T-helper 1 cell treated with Interleukin-12 subunit alpha and Interleukin-12 subunit beta and Interleukin-4 antibody, amounts not matched to agents 30 ng/mL and 1 ng/mL, for 36 hours (primary cell): ENCODE results near the gene TGM1. TPM values are rescaled to one million over a fixed set of nuclear protein-coding genes. Genes with fewer than 3 reads are reported as not detected.

ENCODE experiments used
- intact Hi-C: fragments of 100-400 bp; cut with micrococcal nuclease; formaldehyde crosslinking; loops from one replicate; pipeline ENCODE4 v1.15.1; 2024
- total RNA-seq: library from RNA; stranded (reverse); gene quantifications from 2 replicates; pipeline ENCODE4 v1.2.3, GENCODE V29; 2022

The TGM1 gene
- total RNA-seq, 1 donor from 2014 or later = 6.4 TPM

DNA sequence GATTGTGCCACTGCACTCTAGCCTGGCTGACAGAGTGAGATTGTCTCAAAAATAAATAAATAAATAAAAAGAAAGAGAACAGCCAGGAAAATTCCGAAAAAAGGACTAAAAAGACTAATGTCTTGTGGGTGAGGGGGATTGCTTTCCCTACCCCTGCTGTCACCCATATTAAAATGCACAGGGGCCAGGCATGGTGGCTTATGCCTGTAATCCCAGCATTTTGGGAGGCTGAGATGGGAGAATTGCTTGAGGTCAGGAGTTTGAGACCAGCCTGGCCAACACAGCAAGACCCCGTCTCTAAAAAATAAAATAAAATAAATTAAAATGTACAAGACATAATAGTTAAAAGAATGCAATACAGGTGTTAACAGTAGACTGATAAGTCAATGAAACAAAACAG is 30.5 kb upstream of the TGM1 start:
- intact Hi-C loops = no loop called here

DNA sequence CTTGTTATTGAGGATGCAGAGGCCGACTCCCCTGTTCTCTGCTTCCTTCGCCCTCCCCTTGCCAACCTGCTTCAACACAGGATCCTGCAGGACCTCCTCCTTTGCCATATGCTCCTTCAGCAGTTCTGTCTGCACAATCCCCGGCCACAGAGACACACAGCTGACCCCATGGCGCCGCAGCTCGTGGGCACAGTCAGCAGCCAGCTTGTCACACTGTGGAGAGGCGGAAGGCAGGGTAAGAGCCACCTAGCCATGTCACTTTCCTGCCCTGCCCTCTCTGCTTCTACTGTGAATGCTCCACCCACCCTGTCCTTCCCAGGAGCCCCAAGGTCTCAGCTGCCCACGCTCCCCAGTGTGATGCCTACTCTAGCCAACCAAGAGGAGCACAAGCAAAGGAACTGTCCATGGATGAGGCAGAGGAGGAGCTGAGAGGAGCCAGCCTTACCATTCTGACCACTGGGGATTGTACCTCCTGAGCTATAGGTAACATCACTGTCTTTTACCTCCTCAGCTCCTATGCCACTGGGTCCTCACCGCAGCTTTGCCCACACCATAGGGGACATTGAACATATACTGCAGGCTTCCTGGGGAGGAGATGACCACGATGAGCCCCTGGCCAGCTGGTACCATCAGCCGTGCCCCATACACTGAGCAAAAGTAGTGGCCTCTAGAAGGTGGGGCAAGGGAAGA is 29.3 kb upstream of the TGM1 start:
- intact Hi-C loops = no loop called here

DNA sequence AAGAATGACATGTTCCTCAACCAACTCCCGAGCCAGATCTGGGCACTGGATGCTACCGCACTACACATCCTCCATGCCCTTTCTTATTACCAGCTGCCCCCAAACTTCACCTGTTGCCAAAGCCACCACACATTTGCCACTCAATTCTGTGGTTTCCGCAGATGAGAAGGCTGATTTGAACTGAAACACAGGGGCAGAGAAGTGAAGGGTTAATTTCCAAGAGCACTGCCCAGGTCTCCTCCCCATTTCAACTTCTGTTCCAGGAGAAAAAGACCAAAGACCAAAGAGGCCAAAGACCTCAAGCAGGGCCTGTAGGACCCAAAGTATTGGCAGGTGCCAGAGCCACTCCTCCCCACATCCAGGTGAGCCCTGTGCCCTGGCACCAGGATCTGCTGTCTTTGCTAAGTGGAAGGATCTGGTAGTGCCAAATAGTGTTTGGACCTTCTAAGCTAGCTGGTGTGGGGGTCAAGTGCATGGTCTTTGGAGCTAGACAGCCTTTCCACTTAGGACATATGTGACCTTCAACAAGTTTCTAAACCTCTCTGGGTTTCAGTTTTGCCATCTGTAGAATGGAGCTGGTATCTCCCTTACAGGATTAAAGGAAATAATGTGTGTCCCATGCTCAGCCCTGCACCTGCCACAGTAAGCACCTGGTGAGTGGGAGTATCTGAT is 28.6 kb upstream of the TGM1 start:
- intact Hi-C loops = no loop called here

GRCh38 chr14:24290746-24291145 is 27.8 kb upstream of the TGM1 start:
- intact Hi-C loops = no loop called here

- intact Hi-C loops = loop anchor here (2.0 kb wide), 1 partner anchor 19 kb away; the partner anchor contains the start of gene RABGGTA
Observed at GRCh38 chr14:24289649-24290280, 26.8 kb upstream of the TGM1 start.

- intact Hi-C loops = no loop called here
Observed at GRCh38 chr14:24286996-24287395, 24.0 kb upstream of the TGM1 start.

- intact Hi-C loops = no loop called here
Observed at GRCh38 chr14:24285351-24285750, 22.4 kb upstream of the TGM1 start.

DNA sequence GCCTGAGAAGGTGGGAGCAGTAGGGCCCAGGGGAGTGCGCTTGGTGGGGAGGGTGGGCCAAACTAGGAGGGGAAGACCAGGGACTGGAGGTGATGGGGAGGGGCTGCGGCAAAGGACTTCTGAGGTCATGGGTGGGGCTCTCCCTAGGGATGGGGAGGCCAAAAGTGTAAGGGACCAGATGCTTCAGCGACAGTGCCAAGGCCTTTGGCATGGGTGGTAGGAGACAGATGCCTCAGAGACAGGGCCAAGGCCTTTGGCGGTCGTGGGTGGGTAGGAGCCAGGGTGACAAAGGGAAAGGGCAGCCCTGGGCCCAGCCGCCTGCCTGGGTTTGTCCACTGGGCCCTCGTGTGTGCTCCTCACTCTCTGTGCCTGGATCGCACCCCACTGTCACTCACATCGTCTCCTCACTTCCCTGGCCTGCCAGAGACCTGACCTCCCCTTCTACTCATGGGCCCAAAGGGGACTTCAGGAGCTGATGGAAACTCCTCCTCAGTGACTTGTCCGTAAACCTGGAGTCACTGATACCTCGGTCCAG is 21.6 kb upstream of the TGM1 start:
- intact Hi-C loops = no loop called here

- intact Hi-C loops = no loop called here
Observed at GRCh38 chr14:24283796-24284460, 21.0 kb upstream of the TGM1 start.

GRCh38 chr14:24282736-24283135 is 19.8 kb upstream of the TGM1 start:
- intact Hi-C loops = no loop called here

DNA sequence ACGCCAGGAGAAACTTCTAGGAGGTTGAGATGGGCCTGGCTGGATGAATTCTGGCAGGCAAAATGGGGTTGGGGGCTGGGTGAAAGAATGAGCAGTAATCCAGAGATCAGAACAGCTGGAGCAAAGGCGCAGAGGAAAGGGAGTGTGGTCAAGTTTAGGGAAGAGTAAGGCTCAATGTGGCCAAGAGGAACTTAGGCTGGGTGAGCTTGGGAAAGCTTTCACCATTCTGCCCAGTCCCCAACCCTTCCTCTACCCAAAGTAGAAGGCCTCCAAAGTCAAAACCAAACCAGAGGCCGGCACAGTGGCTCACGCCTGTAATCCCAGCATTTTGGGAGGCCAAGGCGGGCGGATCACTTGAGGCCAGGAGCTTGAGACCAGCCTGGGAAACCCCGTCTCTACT is 18.7 kb upstream of the TGM1 start:
- intact Hi-C loops = no loop called here

- intact Hi-C loops = no loop called here
Observed at GRCh38 chr14:24280797-24281460, 18.0 kb upstream of the TGM1 start.

GRCh38 chr14:24279301-24280186 is 16.6 kb upstream of the TGM1 start:
- intact Hi-C loops = loop anchor here (1.0 kb wide), 1 partner anchor 18 kb away; no protein-coding TSS in a partner anchor

- intact Hi-C loops = no loop called here
Observed at GRCh38 chr14:24278424-24278823, 15.4 kb upstream of the TGM1 start.

DNA sequence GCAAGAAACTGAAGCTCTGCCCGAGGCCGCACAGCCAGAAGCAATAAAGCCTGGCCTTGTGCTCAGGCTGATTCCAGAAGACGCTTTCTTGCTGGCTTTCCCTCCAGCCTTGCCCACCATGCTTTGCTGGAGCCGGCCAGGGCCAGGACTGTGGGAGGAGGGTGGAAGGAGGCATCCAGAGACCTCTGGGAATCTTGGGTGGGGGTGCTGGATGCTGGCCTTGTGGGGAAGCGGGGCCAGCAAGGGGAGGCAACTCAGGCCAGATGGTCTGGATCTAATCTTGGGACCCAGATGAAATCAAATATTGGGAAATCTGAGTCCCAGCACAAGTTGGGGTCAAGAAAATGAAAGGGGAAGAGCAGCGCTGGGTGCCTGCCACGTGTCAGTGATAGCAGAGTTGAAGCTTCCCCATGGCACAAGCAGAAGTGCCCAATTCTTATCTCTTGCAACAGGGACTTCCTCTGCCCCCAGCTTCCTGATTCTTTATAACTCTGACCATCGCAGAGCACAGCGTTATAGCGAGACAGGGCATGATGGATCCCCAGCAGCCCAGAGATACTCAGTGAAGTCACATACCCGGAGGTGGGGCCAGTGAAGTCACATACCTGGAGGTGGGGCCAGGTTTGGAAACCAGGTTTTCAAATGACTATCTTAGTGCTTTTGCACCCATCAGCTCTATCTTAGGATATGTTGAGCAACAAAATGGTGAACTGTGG is 14.8 kb upstream of the TGM1 start:
- intact Hi-C loops = no loop called here

DNA sequence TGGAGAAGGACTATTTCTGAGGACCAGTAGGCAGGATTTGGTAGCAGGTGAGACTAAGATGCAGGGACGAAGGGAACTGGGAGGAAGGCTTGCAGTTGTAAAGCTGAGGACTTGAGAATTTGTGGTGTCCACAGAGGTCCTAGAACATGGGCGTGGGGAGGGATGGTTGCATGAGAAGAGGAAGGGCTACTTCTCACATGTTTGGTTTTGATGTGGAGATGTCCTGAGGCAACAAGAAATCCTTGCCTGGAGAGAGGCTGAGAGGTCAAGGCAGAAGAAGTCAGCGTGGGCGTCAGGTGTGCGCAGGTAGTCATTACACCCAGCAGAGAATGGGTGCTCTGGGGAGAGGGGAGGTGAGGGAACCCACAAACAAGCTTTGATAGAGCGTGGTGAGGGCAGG is 14.1 kb upstream of the TGM1 start:
- intact Hi-C loops = no loop called here

- intact Hi-C loops = no loop called here
Observed at GRCh38 chr14:24274101-24274543, 11.1 kb upstream of the TGM1 start.

- intact Hi-C loops = no loop called here
Observed at GRCh38 chr14:24273422-24273998, 10.5 kb upstream of the TGM1 start.

GRCh38 chr14:24272467-24272866 is 9.5 kb upstream of the TGM1 start:
- intact Hi-C loops = no loop called here
